A549 (cell line): Measurements from ENCODE around the gene ZNF423. TPM values are rescaled to one million over a fixed set of nuclear protein-coding genes. Genes with fewer than 3 reads are reported as not detected.
"Not testable (repeated sequence)": the region's sequence is repeated elsewhere in the genome, so short reads cannot be mapped to it uniquely, and the experiment has no call there.

Experiments used
- ATAC-seq, 2 experiments: fragments of 200-7000 bp in 1 of 2; fragments of >200 bp in 1 of 2; cut with Nextera tagmentation in 1 of 2; cut with Tn5 transposase in 1 of 2; 3 replicates each; pipeline versions ENCODE4 v1.8.0 to v1.9.1; 2018 to 2020; ENCODE audit warnings: mild to moderate bottlenecking in 1 of 2, moderate library complexity in 1 of 2
- CTCF ChIA-PET: fragments of 300-600 bp; sonication (Branson Sonifier 250); formaldehyde crosslinking; extraction: SDS; loops from one replicate; lab custom pipeline; 2021; ENCODE audit warnings: antibody characterized with exemption, inconsistent platforms; lab: Yijun Ruan, JAX
- POLR2A ChIA-PET: fragments of 350-600 bp; formaldehyde crosslinking; extraction: SDS; loops from one replicate; lab custom pipeline; 2021; ENCODE audit warnings: antibody characterized with exemption, inconsistent platforms; lab: Yijun Ruan, JAX
- DNase-seq, 2 experiments: peaks; one replicate each; pipeline versions ENCODE4 v3.0.0 to v3.0.0-alpha.2; 2011 to 2016; ENCODE audit warnings: low read depth in 1 of 2, low spot score in 1 of 2
- FAIRE-seq: peaks from 2 replicates; lab custom pipeline; 2011; peaks lifted over from hg19 to GRCh38; lab: Jason Lieb, UNC
- H3K27ac ChIP-seq, 2 experiments: fragments of >200 bp; sonication (Bioruptor Twin); formaldehyde crosslinking; 3 replicates each; pipeline ENCODE4 v1.5.1; 2016 to 2017
- H3K4me1 ChIP-seq: fragments of >200 bp; sonication (Bioruptor Twin); formaldehyde crosslinking; 3 replicates; pipeline ENCODE4 v1.6.1; 2016
- H3K4me2 ChIP-seq: fragments of >200 bp; sonication (Bioruptor Twin); formaldehyde crosslinking; 3 replicates; pipeline ENCODE4 v1.6.1; 2016
- H3K4me3 ChIP-seq: fragments of >200 bp; sonication (Bioruptor Twin); formaldehyde crosslinking; 3 replicates; pipeline ENCODE4 v1.5.1; 2016
- H3K9me3 ChIP-seq: fragments of >200 bp; sonication (Bioruptor Twin); formaldehyde crosslinking; 3 replicates; pipeline ENCODE4 v1.6.1; 2016
- CBX8 ChIP-seq: fragments of 200-600 bp; sonication (generic); IDR thresholded peaks from 2 replicates; pipeline ENCODE4 v1.6.1; 2016
- CEBPB ChIP-seq, 2 experiments: fragments of >200 bp in 1 of 2; sonication (Bioruptor Twin) in 1 of 2; formaldehyde crosslinking in 1 of 2; IDR thresholded peaks; 2 replicates each; pipeline ENCODE4 v1.6.1; 2012 to 2016
- CHD2 ChIP-seq: fragments of 150-350 bp; IDR thresholded peaks from 2 replicates; pipeline ENCODE4 v1.6.1; 2014; ENCODE audit warnings: low read length; ENCODE audit not compliant: partially characterized antibody
- CTCF ChIP-seq: fragments of >200 bp; sonication (Bioruptor Twin); formaldehyde crosslinking; IDR thresholded peaks from 3 replicates; pipeline ENCODE4 v1.5.1; 2016
- EHMT2 ChIP-seq: fragments of 200-600 bp; sonication (generic); IDR thresholded peaks from 2 replicates; pipeline ENCODE4 v1.6.1; 2016; ENCODE audit warnings: antibody characterized with exemption, low read depth, mild to moderate bottlenecking, moderate library complexity
- ELK1 ChIP-seq: fragments of 150-350 bp; IDR thresholded peaks from 2 replicates; pipeline ENCODE4 v1.6.1; 2014; ENCODE audit warnings: low read depth, mild to moderate bottlenecking, low read length
- HES2 ChIP-seq: fragments of >200 bp; sonication (Bioruptor Twin); formaldehyde crosslinking; IDR thresholded peaks from 2 replicates; pipeline ENCODE4 v1.6.1; 2016
- HEYL ChIP-seq: fragments of 250-450 bp; sonication (Bioruptor Pico); IDR thresholded peaks from 2 replicates; pipeline ENCODE4 v1.8.0; 2021; ENCODE audit warnings: mild to moderate bottlenecking, moderate library complexity
- KDM1A ChIP-seq: fragments of 200-600 bp; sonication (generic); IDR thresholded peaks from 2 replicates; pipeline ENCODE4 v1.6.1; 2016; ENCODE audit warnings: low read depth, mild to moderate bottlenecking
- MAX ChIP-seq: IDR thresholded peaks from 2 replicates; pipeline ENCODE4 v1.6.1; 2012
- MYC ChIP-seq: IDR thresholded peaks from 2 replicates; pipeline ENCODE4 v1.6.1; 2012; ENCODE audit warnings: mild to moderate bottlenecking, inconsistent platforms, low read length, improper control_type of control experiment, borderline replicate concordance
- PHF8 ChIP-seq: fragments of 200-600 bp; sonication (generic); IDR thresholded peaks from 2 replicates; pipeline ENCODE4 v1.6.1; 2016; ENCODE audit warnings: low read depth, mild to moderate bottlenecking, antibody characterized with exemption, moderate library complexity, borderline replicate concordance
- POLR2A ChIP-seq: IDR thresholded peaks from 2 replicates; pipeline ENCODE4 v1.6.1; 2012; ENCODE audit warnings: mild to moderate bottlenecking, low read length
- RCOR1 ChIP-seq: fragments of 150-350 bp; IDR thresholded peaks from 2 replicates; pipeline ENCODE4 v1.6.1; 2014; ENCODE audit warnings: antibody characterized with exemption, low read length, low read depth
- USF2 ChIP-seq: fragments of 450-650 bp; IDR thresholded peaks from 2 replicates; pipeline ENCODE4 v1.6.1; 2014; ENCODE audit warnings: antibody characterized with exemption
- WGBS: methylation state at CpG from one replicate; pipeline ENCODE4 v1.1.6; 2017; ENCODE audit errors: missing lambda C conversion rate; 5-methylcytosine and 5-hydroxymethylcytosine counted together
- polyA plus RNA-seq, 4 experiments: library from polyadenylated mRNA; depleted of rRNA in 3 of 4; stranded (reverse); fragments of >200 nt; fragmentation: RNase III in 1 of 4; extraction: RNeasy Plus Mini Kit Qiagen cat#74134 plus additional on column Dnase treatment in 1 of 4; gene quantifications; 2 replicates in 3 of 4; 3 replicates in 1 of 4; pipeline ENCODE4 v1.2.3, GENCODE V29; 2011 to 2017

The ZNF423 gene
- polyA plus RNA-seq, 2 of the 4 experiments (the other 2 are of a cell fraction) = 0.04 to 0.10 TPM

GRCh38 chr16:49564496-49565229, 291.2 kb downstream of the ZNF423 start:
- H3K27ac ChIP-seq = no peak overlapping the region
- 36% methylated on average over 14 of the region's 14 CpGs for WGBS
- CTCF ChIA-PET = interaction anchor here (1.0 to 1.3 kb wide), 2 partner anchors 8 to 293 kb away, joined by 3 read pairs; no protein-coding TSS in a partner anchor
- no peak for ATAC-seq
- POLR2A ChIA-PET = no interaction called here
- no peaks in the 10 kb centered on the region for H3K4me1 ChIP-seq
- TF ChIP-seq HES2 (no peak), ELK1 (no peak), MYC (no peak), PHF8 (no peak), CHD2 (no peak), CEBPB (IDR thresholded peaks at IDR 0.05) (no peak), POLR2A (no peak), HEYL (CRISPR knock-in tag) (no peak)
- no peaks in the 10 kb centered on the region for H3K9me3 ChIP-seq
- H3K4me2 ChIP-seq = no peak overlapping the region
- FAIRE-seq = no peak
- H3K4me3 ChIP-seq = no peak overlapping the region
- DNase-seq = no peak

GRCh38 chr16:49563666-49564065, 292.2 kb downstream of the ZNF423 start:
- TF ChIP-seq USF2 (no peak), MAX (no peak), RCOR1 (no peak), HEYL (CRISPR knock-in tag) (no peak), KDM1A (no peak), CTCF (no peak), EHMT2 (no peak), CBX8 (no peak)
- TF ChIP-seq, all 56 proteins: peak for 0
- H3K9me3 ChIP-seq = no peaks in the 10 kb centered on the region
- ChIA-PET POLR2A (no interaction called here), CTCF (interaction anchor here (0.6 to 1.3 kb wide), 3 partner anchors 294 to 855 kb away, joined by 3 to 4 read pairs (median 4); no protein-coding TSS in a partner anchor)
- H3K4me2 ChIP-seq = no peak overlapping the region
- WGBS = 44% methylated on average over 2 of the region's 2 CpGs
- no peaks in the 10 kb centered on the region for H3K4me1 ChIP-seq
- no peak for ATAC-seq
- no peak for FAIRE-seq
- no peak for DNase-seq
- no peak overlapping the region for H3K4me3 ChIP-seq
- H3K27ac ChIP-seq = no peak overlapping the region

GRCh38 chr16:49562894-49563293, 293.0 kb downstream of the ZNF423 start:
- FAIRE-seq, H3K4me2 ChIP-seq, ATAC-seq, H3K27ac ChIP-seq, H3K4me1 ChIP-seq, H3K9me3 ChIP-seq, DNase-seq, H3K4me3 ChIP-seq, POLR2A ChIA-PET: not testable (repeated sequence)
- CTCF ChIA-PET = interaction anchor here (1.2 to 1.3 kb wide), 2 partner anchors 155 to 294 kb away, joined by 4 read pairs; no protein-coding TSS in a partner anchor
- 45% methylated on average over 8 of the region's 8 CpGs for WGBS
